ENCODE results near the gene PAQR9. TPM values are rescaled to one million over a fixed set of nuclear protein-coding genes. Genes with fewer than 3 reads are reported as not detected.

Gene PAQR9
- total RNA-seq, 2 experiments from 2014 or later, result not detected

DNA sequence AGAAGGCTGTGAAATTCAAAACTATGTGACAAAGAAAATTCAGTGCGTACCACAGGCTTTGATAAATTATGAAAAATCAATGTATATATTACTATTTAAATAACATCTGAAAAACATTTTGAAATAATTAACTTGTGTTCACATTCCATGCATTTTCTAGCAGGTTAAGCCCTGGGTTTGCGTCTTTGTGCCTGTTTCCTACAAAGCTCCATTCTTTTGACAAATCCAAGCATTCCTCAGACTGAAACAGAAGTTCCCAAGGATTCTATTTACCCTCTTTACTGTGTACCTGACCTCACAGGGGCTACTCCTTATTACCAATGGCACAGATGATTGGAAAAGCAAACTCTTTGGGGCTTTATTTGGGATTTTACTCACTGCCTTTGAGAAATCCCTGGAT lies 1.9 kb downstream of the PAQR9 start:
- H3K9me3 Mint-ChIP-seq, result no peaks in the 10 kb centered on the region
- no peaks in the 10 kb centered on the region for H3K36me3 Mint-ChIP-seq (ENCODE audit: low read depth)
- DNase-seq, result no peak
- H3K4me3 Mint-ChIP-seq, result no peak overlapping the region
- CTCF ChIA-PET, result interaction anchor here (0.8 to 1.5 kb wide), 2 partner anchors 12 to 20 kb away, joined by 3 read pairs; no protein-coding TSS in a partner anchor
- POLR2A ChIA-PET, result no interaction called here
- peaks cover 11% of the 10 kb centered on the region for H3K4me1 Mint-ChIP-seq
- peaks cover 79% of the 10 kb centered on the region for H3K27me3 Mint-ChIP-seq
- no peak overlapping the region for H3K27ac Mint-ChIP-seq

DNA sequence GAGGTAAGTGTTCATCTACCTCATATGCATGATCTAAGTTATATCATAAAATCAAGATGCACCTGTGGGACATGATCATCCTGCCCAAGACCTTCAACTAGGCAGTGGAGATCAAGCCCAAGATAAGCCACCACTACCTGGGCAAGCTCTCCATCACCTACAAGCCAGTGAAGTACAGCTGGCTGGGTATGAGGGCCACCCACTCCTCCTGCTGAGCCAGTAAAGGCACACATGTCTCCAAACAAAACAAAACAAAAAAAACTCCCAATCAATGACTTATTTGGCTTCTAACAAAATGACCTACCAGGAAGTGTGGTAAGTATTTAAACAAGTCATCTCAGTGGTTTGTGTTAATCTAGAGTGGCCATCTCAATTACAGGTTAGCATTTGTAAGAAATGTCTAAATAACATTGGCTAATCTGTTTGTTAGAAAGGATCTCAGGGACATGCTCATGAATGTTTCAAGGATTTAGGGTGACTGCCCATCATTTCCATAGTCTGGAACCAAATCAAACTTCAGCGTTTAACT lies 3.1 kb downstream of the PAQR9 start:
- no peak overlapping the region for H3K4me3 Mint-ChIP-seq
- no peaks in the 10 kb centered on the region for H3K9me3 Mint-ChIP-seq
- H3K27me3 Mint-ChIP-seq, result peaks cover 76% of the 10 kb centered on the region
- CTCF ChIA-PET, result interaction anchor here (1.5 kb wide), 1 partner anchor 13 kb away, joined by 3 read pairs; no protein-coding TSS in a partner anchor
- POLR2A ChIA-PET, result no interaction called here
- no peak overlapping the region for H3K27ac Mint-ChIP-seq
- H3K36me3 Mint-ChIP-seq (ENCODE audit: low read depth), result no peaks in the 10 kb centered on the region
- peaks cover 11% of the 10 kb centered on the region for H3K4me1 Mint-ChIP-seq
- no peak for DNase-seq

DNA sequence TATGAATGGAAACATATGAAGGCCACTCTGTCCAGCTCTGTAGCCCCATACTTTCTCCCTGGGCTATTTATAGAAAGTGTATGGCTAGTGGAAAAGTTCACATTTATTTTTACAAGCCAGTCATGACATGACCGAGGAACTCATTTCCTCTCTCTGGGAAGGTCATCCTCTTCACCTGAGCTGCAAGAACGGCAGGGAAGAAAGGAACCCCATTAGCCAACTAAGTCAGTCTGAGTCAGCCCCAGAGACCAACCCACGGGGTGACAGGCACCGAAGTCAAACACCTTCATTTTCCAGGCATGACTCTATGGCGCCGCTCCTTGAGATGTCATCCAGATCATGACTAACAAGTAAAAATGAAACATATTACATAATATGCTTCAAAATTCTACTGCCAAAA lies 4.8 kb downstream of the PAQR9 start:
- no peaks in the 10 kb centered on the region for H3K9me3 Mint-ChIP-seq
- H3K4me1 Mint-ChIP-seq, result peaks cover 7% of the 10 kb centered on the region
- H3K4me3 Mint-ChIP-seq, result no peak overlapping the region
- DNase-seq, result no peak
- ChIA-PET POLR2A (no interaction called here), CTCF (no interaction called here)
- peaks cover 74% of the 10 kb centered on the region for H3K27me3 Mint-ChIP-seq
- H3K27ac Mint-ChIP-seq, result no peak overlapping the region
- H3K36me3 Mint-ChIP-seq (ENCODE audit: low read depth), result no peaks in the 10 kb centered on the region

DNA sequence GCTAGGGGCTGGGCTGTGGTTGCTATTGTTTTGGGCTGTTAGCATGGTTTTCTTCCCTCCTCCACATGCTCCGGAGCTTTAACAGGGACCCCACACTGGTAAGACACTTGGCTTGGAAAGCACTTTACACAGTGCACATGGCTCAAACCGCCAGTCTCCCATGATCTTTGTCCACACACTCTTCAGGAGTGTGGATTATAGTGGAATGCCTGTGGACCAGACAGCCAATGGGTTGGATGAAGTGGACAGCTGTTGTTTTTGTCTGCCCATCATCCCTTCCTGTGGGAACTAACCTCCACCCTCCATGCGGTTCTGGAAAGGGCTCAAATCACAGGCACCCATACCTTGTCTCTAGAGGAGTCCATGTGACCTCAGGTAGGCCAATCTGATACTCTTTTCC lies 10.0 kb downstream of the PAQR9 start:
- no peak overlapping the region for H3K4me3 Mint-ChIP-seq
- no peaks in the 10 kb centered on the region for H3K4me1 Mint-ChIP-seq
- no peak overlapping the region for H3K27ac Mint-ChIP-seq
- CTCF ChIA-PET, result interaction anchor here (2.2 kb wide), 1 partner anchor 14 kb away, joined by 5 read pairs; no protein-coding TSS in a partner anchor
- no peaks in the 10 kb centered on the region for H3K36me3 Mint-ChIP-seq (ENCODE audit: low read depth)
- H3K27me3 Mint-ChIP-seq, result peaks cover 66% of the 10 kb centered on the region
- POLR2A ChIA-PET, result no interaction called here
- DNase-seq, result no peak
- no peaks in the 10 kb centered on the region for H3K9me3 Mint-ChIP-seq

DNA sequence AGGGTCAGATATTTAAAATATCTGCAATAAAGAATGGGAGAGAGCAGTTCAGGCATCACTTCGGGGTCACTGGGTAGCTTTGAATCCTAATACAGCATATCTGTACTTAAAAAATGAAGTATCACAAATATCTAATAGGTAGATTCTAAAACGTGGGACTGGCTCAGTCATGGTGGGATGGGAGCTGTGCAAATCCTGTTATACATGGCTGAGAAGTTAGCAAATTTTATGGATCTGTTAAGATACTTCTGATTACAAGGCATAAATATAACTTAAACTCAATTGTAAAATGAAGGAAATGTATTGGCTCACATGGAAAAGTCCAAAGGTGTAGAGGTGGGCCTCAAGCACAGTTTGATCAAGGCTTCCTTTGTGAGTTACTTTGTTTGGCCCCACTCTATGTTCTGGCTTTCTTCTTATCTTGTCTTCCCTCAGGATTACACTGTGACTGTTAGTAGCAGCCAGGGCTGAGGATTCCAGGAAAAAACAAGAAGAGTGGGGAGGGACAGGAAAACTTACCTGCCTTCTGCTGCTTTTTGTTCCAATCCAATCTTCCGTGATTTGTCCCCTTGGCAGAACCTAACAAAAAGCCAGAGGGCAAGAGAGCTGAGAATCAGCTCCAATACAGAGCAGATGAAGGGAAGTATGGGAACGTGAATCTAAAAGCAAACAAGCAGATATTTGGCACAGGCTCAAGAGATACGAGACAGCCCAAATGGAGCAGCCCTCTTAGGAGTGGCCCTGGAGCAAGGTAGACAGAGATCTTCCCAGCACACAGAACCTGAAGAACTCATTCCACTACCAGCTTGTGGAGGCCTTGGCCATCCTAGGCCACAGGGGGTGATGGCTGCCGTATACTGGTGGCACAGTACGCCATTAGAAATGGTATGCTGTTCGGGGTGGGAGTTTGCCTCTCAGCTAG lies 10.9 kb downstream of the PAQR9 start:
- H3K27me3 Mint-ChIP-seq, result peaks cover 66% of the 10 kb centered on the region
- CTCF ChIA-PET, result interaction anchor here (2.2 kb wide), 1 partner anchor 13 kb away, joined by 5 read pairs; no protein-coding TSS in a partner anchor
- peaks cover 7% of the 10 kb centered on the region for H3K4me1 Mint-ChIP-seq

DNA sequence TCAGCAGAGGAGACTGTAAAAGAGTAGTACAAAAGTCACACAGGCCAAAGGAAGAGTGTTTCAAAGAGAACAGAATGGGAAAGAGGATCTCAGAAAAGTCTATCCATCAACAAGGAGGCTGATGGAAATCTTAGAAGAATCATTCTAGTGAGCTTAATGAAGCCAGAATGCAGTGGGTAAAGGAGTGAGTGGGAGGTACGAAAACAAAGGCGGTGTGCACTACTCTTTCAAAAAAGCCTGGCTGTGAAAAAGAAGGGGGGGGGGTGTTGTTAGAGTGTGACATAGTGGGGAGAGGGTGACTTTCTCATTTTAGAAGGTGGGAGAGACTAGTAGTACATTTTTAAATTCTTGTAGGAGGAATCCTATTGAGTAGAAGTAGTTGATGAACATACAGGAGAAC lies 11.7 kb downstream of the PAQR9 start:
- Mint-ChIP-seq H3K4me1 (peaks cover 11% of the 10 kb centered on the region), H3K27ac (no peak overlapping the region), H3K4me3 (no peak overlapping the region), H3K36me3 (ENCODE audit: low read depth) (no peaks in the 10 kb centered on the region), H3K9me3 (no peaks in the 10 kb centered on the region), H3K27me3 (peaks cover 63% of the 10 kb centered on the region)
- CTCF ChIA-PET, result interaction anchor here (0.6 to 2.2 kb wide), 3 partner anchors 8 to 36 kb away, joined by 3 to 5 read pairs (median 4); no protein-coding TSS in a partner anchor
- DNase-seq, result no peak
- POLR2A ChIA-PET, result no interaction called here

More for the DNA sequence above, 10.9 kb downstream of the PAQR9 start:
- Mint-ChIP-seq H3K9me3 (no peaks in the 10 kb centered on the region), H3K27ac (no peak overlapping the region), H3K36me3 (ENCODE audit: low read depth) (no peaks in the 10 kb centered on the region), H3K4me3 (no peak overlapping the region)
- no peak for DNase-seq
- POLR2A ChIA-PET, result no interaction called here

DNA sequence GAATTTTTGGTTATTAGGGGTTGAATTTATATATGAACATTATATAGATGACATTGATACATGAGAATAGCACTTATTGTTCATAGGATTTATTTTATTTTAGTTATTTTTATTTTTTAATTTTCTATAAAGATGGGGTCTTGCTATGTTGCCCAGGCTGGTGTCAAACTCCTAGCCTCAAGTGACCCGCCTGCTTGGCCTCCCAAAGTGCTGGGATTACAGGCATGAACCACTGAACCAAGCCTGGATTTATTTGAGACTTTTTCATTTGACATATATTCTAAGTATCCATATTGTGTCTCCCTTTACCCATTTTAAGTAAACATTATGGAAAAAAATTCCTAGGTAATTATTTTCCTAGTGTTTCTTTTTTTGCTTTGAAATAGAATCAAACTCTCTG lies 12.5 kb downstream of the PAQR9 start:
- no peaks in the 10 kb centered on the region for H3K9me3 Mint-ChIP-seq
- DNase-seq, result no peak
- peaks cover 14% of the 10 kb centered on the region for H3K4me1 Mint-ChIP-seq
- ChIA-PET CTCF (no interaction called here), POLR2A (no interaction called here)
- peaks cover 62% of the 10 kb centered on the region for H3K27me3 Mint-ChIP-seq
- no peak overlapping the region for H3K27ac Mint-ChIP-seq
- no peak overlapping the region for H3K4me3 Mint-ChIP-seq
- no peaks in the 10 kb centered on the region for H3K36me3 Mint-ChIP-seq (ENCODE audit: low read depth)

DNA sequence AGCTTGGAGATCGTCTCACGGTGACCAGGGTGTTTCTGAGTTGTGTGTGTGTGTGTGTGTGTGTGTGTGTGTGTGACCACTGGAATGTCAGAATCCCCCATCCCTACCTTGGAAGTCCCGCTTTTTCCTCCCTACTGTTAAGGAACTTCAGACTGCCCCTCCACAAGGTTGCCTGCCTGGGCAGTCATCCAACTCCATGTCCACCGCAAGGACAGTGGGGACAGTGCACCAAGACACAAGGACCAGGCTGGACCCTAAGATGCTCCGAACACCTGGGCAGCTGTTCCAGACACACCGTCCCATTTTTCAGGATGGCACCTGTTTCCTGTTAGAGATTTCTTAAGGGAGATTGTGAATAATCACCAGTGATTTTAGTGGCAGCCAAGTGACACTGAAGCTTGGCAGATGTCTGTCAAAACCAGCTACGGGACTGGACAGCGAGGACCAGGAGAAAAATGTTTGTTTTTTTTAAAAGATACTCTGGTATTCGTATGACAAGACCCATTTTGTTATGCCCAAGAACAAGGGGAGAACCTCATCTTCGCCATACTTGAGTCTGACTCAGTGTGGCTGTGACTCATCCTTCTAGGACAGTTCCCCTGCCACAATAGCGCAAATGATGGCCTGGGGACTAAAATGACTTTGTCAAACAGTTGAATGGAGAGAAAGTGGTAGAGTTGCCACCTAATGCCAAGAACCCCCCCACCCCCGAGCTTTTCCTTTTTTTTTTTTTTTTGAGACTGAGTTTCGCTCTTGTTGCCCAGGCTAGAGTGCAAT lies 15.5 kb downstream of the PAQR9 start:
- Mint-ChIP-seq H3K4me1 (peaks cover 24% of the 10 kb centered on the region), H3K9me3 (no peaks in the 10 kb centered on the region), H3K27me3 (peaks cover 50% of the 10 kb centered on the region), H3K4me3 (no peak overlapping the region), H3K36me3 (ENCODE audit: low read depth) (no peaks in the 10 kb centered on the region), H3K27ac (no peak overlapping the region)
- no peak for DNase-seq
- CTCF ChIA-PET, result interaction anchor here (0.9 to 1.4 kb wide), 3 partner anchors 17 to 54 kb away, joined by 3 to 6 read pairs (median 3); partner anchors contain the start of gene U2SURP
- POLR2A ChIA-PET, result no interaction called here

DNA sequence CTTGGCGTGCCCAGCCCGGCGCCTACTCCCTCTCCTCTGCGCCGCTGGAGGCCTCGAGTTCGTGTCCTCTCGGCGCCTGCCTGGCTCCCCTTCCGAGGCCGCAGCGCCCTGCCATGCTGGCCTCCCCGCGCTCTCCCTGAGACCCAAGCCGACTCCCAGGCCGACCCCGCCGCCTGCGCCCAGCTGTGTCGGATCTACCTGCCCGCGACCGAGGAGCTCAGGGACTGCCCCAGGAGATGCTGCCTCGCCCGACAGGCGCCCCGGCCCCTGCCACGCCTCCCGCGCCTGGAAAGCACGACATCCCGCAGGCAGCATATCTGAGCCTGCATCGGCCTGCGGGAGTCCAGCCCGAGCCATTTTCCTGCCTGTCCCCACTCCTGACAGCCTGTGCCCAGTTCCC lies 16.1 kb downstream of the PAQR9 start:
- Mint-ChIP-seq H3K9me3 (no peaks in the 10 kb centered on the region), H3K4me1 (peaks cover 24% of the 10 kb centered on the region), H3K27me3 (peaks cover 50% of the 10 kb centered on the region), H3K4me3 (no peak overlapping the region), H3K27ac (no peak overlapping the region), H3K36me3 (ENCODE audit: low read depth) (no peaks in the 10 kb centered on the region)
- ChIA-PET POLR2A (no interaction called here), CTCF (interaction anchor here (0.9 to 1.3 kb wide), 2 partner anchors 46 to 54 kb away, joined by 3 read pairs; partner anchors contain the start of gene U2SURP)
- DNase-seq, result no peak

DNA sequence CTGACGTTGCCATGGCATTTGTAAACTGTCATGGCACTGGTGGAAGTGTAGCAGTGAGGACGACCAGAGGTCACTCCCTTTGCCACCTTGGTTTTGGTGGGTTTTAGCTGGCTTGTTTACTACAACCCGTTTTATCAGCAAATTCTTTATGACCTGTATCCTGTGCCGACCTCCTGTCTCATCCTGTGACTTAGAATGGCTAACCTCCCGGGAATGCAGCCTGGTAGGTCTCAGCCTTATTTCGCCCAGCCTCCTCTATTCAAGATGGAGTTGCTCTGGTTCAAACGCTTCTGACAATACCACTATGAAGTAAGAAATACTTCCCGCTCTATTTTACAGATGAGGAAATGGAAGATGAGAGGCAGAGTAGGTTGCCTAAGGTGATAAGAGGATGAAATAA lies 16.6 kb downstream of the PAQR9 start:
- H3K9me3 Mint-ChIP-seq, result no peaks in the 10 kb centered on the region
- H3K27ac Mint-ChIP-seq, result no peak overlapping the region
- H3K27me3 Mint-ChIP-seq, result peaks cover 49% of the 10 kb centered on the region
- no peak for DNase-seq
- POLR2A ChIA-PET, result no interaction called here
- H3K4me1 Mint-ChIP-seq, result peaks cover 24% of the 10 kb centered on the region
- no peaks in the 10 kb centered on the region for H3K36me3 Mint-ChIP-seq (ENCODE audit: low read depth)
- CTCF ChIA-PET, result interaction anchor here (1.3 to 1.5 kb wide), 2 partner anchors 45 to 119 kb away, joined by 3 read pairs; no protein-coding TSS in a partner anchor
- H3K4me3 Mint-ChIP-seq, result no peak overlapping the region

DNA sequence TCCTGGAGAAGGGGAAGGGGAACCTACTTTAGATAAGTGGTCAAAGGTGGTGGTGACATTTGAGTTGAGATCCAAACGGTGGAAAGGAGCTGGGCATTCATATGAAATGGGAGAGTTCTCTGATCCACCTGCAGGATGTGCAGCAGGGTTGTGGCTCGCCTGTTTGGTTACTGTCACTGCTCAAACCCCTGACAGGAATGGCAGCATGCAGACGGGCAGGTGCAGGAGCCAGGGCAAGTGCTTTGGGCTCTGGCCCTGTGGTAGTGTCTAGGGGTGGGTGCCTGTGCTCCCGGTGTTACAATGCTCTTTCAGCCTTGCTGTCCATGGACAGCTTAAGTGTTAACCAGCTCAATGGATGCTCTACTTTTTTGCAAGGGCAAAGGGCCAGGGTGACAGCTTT lies 18.5 kb downstream of the PAQR9 start:
- POLR2A ChIA-PET, result interaction anchor here (0.5 kb wide), 2 partner anchors 62 to 315 kb away, joined by 3 to 5 read pairs; no protein-coding TSS in a partner anchor

DNA sequence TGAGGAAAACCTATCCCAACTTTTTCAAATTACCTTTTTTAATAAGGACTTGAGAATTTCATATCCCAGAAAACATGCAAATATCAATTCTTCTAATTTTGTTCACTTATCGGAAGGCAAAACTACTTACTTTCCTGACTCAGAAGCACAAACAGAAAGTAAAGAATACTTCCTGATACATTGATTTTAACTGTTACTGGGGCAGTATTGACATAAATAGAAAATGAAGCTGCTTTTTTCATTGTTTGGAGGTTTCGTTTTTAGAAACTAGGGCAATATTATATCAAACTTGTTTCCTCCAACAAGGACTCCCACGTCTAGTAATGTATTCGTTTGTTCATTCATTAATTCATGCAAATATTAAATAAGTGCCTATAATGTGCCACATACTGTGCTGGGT lies 19.1 kb downstream of the PAQR9 start:
- CTCF ChIA-PET, result interaction anchor here (0.9 to 1.9 kb wide), 2 partner anchors 8 to 27 kb away, joined by 3 to 4 read pairs; no protein-coding TSS in a partner anchor
- DNase-seq, result no peak
- Mint-ChIP-seq H3K36me3 (ENCODE audit: low read depth) (no peaks in the 10 kb centered on the region), H3K27me3 (peaks cover 32% of the 10 kb centered on the region), H3K9me3 (no peaks in the 10 kb centered on the region), H3K27ac (peak overlapping the region; percentile 1), H3K4me3 (no peak overlapping the region), H3K4me1 (peaks cover 24% of the 10 kb centered on the region)
- POLR2A ChIA-PET, result interaction anchor here (0.5 kb wide), 1 partner anchor 63 kb away, joined by 3 read pairs; no protein-coding TSS in a partner anchor

More for the DNA sequence above, 18.5 kb downstream of the PAQR9 start:
- H3K4me3 Mint-ChIP-seq, result no peak overlapping the region
- peaks cover 24% of the 10 kb centered on the region for H3K4me1 Mint-ChIP-seq
- no peaks in the 10 kb centered on the region for H3K9me3 Mint-ChIP-seq
- CTCF ChIA-PET, result interaction anchor here (0.9 to 1.9 kb wide), 2 partner anchors 9 to 26 kb away, joined by 3 to 4 read pairs; no protein-coding TSS in a partner anchor
- H3K27ac Mint-ChIP-seq, result peak overlapping the region; percentile 1
- no peaks in the 10 kb centered on the region for H3K36me3 Mint-ChIP-seq (ENCODE audit: low read depth)
- DNase-seq, result no peak
- peaks cover 38% of the 10 kb centered on the region for H3K27me3 Mint-ChIP-seq

Measured in activated CD4-positive, alpha-beta T cell treated with anti-CD3 and anti-CD28 coated beads, Interleukin-2, amount 10 ng/mL, durations not matched to agents 7 days and 5 days (primary cell).